Stimulated activated CD4-positive, alpha-beta T cell treated with anti-CD3 and anti-CD28 coated beads, Interleukin-2, amount 100 ng/mL, for 48 hours (primary cell): ENCODE measurements around the gene SAP25.
A peak's percentile ranks its signal among the peaks of the same experiment; 100 is the strongest.

ENCODE experiments used
- DNase-seq, 2 donors: peaks; one replicate each; pipeline ENCODE4 v3.0.0-alpha.2; 2020

The SAP25 gene

GRCh38 chr7:100573691-100574361, at the start of gene SAP25:
TSS of gene SAP25 (minus strand) at chr7:100573900. CDS start at chr7:100573742, 158 bp downstream.
- no peak for DNase-seq

DNA sequence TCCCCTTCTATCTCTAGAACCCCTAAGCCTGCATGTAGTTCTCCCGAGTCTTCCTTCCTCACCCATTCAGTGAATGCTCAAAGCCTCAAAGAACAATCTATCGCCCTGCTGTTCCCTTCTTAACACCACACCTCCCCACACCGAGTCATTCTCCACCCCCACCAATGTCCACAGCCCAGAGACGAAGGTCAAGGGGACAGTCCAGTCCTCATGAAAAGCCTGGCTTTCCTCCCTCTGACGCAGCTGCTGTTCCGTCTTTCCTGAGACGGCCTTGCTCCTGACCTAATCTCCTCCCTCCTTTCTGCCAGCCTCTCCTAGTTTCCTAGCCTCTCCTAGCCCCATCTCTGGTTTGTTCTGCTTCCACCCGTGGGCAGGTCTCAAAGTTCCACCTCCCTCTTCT, 47.9 kb upstream of the SAP25 start:
- no peak for DNase-seq

DNA sequence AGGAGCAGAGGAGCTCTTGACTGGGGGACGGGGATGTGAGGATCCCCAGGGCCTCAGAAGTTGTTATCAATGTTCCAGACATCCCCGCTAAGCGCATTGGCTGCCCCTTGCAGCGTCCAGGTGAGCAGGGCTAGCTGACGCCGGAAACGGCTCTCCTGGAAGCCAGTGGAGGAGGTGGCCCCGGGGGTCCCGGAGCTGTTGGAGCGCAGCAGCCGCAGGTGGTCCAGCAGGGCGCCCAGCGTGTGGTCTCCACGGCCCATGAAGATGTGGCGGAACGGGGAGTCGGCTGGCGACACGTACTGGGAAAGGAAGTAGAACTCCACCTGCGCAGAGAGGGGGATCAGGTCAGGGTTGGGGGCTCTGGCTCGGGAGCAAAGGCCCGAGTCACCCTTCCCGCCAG, 47.1 kb upstream of the SAP25 start:
- DNase-seq: no peak

DNA sequence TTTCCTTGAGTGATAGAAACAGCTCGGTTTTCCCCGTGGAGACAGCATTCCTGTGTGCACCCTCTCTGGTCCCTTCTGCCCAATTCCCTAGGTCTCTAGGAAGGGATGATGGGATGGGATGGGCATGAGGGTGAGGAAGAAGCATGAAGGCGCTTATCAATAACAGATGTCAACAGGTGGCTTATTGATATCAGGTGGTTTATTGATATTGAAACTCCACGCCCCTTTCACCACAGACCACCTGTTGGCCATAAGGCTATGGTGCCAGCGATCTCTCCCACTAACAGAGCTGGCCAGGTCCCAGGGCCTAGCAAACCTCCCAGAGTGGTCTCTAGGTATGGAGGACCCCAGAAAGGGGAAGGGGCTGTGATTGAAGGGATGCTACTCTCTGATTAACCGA, 46.5 kb upstream of the SAP25 start:
- DNase-seq: no peak

GRCh38 chr7:100614308-100614861, 40.7 kb upstream of the SAP25 start:
- no peak for DNase-seq

GRCh38 chr7:100613412-100614175, 39.9 kb upstream of the SAP25 start:
- no peak for DNase-seq

GRCh38 chr7:100612730-100613390, 39.2 kb upstream of the SAP25 start:
- no peak for DNase-seq

DNA sequence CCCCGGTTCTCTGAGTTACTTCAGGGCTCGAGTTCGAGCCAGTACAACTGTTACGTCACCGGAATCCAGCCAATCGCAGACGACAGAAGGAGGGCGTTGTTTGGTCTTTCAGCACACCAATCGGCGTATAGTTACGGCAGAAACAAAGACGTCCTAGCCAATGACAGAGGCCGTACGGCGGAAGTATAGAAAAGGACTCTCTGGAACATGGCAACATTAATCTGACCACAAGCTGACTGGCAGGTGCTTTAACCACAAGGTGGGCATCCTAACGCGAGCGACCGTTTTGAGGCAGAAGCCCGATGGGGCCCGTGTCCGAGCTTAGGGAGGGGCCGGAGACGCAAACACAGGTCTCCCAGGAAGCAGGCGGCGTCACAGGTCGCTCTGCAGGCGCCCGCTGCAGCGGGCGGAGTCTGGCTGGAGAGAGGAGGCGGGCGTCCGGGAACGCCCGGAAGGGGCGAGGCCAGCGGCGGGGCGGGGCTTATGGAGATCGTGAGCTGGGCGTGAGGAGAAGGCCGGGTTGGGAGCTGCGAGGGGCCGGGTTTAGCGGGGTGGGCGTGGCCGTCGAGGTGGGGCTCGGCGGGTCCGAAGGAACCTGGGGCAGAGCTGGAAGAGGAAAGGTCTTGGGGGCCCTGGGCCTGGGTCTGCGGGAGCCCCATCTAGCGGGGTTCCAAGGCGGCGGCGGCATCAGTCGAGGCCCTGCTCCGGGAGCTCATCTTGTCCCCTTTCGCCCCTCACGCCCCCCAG, 38.5 kb upstream of the SAP25 start, which contains the start of gene MOSPD3:
TSS of gene MOSPD3 (plus strand) at position 558 of the 747 bp plus-strand sequence. CDS start 252 bp downstream, outside the sequence.
- peak; percentile 98 to 99 for DNase-seq

GRCh38 chr7:100609958-100610357, 36.3 kb upstream of the SAP25 start:
- DNase-seq: no peak

DNA sequence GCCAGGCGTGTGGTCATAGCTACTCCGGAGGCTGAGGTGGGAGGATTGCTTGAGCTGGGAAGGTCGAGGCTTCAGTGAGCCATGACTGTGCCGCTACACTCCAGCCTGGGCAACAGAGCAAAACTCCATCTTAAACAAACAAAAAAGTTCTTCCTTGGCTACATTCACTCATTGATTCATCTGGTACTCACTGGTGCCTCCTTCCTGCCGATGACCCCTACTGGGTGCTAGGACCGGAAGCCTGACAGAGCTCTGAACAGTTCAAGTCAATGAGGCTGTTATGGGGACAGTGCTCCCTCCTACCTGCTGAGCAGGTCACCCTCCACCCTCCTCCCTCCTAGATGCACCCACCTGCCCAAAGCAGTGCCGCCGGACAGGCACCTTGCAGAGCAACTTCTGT, 33.4 kb upstream of the SAP25 start:
- DNase-seq: no peak

GRCh38 chr7:100606313-100606712, 32.6 kb upstream of the SAP25 start:
- DNase-seq: no peak

- no peak for DNase-seq
These were observed 31.5 kb upstream of the SAP25 start for GRCh38 chr7:100604976-100605911.

- DNase-seq: peak; percentile 53 to 66
These were observed 30.6 kb upstream of the SAP25 start for GRCh38 chr7:100604028-100604975.

DNA sequence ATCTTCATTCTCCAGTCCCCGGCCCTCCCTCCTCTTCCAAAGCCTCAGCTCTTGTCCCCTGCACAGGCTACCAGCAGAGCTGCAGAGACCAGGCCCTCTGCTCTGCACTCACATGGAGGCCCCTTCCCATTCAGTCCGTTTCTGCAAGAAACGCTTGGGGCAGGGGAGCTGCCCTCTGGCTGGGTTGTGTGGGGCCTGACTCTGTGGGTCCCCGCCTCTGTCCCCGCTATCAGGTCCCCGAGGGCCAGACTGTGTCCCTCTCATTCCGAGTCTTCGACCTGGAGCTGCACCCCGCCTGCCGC, 30.0 kb upstream of the SAP25 start:
- no peak for DNase-seq

- DNase-seq: no peak
These were observed 29.4 kb upstream of the SAP25 start for GRCh38 chr7:100602889-100603725.

- DNase-seq: no peak
These were observed 27.0 kb upstream of the SAP25 start for GRCh38 chr7:100600730-100601038.

DNA sequence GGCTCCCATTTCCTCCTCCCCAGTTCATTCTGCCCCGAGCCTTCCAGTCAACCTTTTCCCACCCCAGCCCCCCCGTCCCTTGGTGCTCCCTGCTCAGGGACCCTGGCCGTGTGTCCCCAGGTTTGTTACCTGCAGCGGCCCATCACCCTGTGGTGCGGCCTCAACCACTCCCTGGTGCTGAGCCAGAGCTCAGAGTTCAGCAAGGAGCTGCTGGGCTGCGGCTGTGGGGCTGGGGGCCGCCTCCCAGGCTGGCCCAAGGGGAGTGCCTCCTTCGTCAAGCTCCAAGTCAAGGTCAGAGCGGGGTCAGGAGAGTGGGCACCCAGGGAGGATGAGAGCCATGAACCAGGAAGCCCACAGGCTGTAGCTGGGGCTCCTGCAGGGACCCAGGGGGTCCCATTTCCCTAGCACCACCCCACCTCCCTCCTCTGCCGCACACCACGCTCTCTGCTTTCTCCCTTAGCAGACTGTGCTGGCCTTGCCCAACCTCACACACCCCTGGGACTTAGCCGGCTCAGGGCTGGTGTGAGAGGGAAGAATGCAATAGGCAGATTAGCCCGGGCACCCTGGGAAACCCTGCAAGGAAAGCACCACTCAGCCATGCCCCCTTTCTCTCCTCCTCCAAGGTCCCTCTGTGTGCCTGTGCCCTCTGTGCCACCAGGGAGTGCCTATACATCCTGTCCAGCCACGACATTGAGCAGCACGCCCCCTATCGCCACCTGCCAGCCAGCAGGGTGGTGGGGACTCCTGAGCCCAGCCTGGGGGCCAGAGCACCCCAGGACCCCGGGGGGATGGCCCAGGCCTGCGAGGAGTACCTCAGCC, 26.4 kb upstream of the SAP25 start:
- no peak for DNase-seq

DNA sequence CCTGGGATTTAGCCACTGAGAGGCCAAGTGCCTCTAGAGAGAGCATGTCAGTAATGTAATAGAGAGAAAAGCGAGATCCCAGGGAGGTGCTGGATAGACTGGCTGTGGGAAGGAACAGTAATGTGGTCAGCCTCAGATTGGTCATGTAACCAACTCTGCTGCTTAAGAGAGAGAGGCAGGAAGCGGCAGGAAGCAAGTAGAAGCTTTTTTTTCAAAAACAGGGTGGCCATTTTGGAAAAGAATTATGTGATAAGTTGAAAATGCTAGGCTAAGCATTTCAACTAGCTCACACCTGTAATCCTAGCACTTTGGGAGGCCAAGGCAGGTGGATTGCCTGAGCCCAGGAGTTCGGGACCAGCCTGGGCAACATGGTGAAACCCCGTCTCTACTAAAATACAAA, 24.7 kb upstream of the SAP25 start:
- DNase-seq: no peak

DNA sequence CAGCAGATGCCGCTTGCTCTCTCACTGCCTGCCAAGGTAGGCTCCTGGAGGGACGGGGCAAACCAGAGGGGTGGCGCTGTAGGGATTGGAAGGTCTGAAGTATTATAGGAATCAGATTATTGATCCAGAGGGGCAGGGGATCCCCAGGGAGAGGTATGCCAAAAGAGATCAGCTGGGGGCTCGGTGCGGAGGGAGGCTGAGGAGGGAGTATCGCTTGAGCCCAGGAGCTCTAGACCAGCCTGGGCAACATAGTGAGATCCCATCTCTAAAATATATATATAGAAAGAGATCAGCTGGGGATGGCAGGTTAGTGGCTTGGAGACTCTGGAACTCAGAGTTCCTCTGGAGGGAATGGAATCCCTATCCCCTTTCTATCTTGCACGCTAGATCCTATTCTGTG, 21.5 kb upstream of the SAP25 start:
- no peak for DNase-seq
